Epithelial cell of prostate (primary cell): ENCODE results near the gene MYO5B.
A peak's percentile ranks its signal among the peaks of the same experiment; 100 is the strongest.

ENCODE experiments used
- DNase-seq: peaks from one replicate; pipeline ENCODE4 v3.0.0-alpha.2; 2011; ENCODE audit warnings: low read depth, low spot score
- H3K27ac ChIP-seq: fragments of 450-650 bp; 2 replicates; pipeline ENCODE4 v1.5.1; 2017; ENCODE audit warnings: mild to moderate bottlenecking

Gene MYO5B

GRCh38 chr18:50080316-50080715, 114.6 kb downstream of the MYO5B start:
- peak overlapping the region; percentile 90 for H3K27ac ChIP-seq

GRCh38 chr18:50079571-50080295, 115.2 kb downstream of the MYO5B start:
- peak overlapping the region; percentile 90 for H3K27ac ChIP-seq
- no peak for DNase-seq

More at GRCh38 chr18:50080316-50080715, 114.6 kb downstream of the MYO5B start:
- no peak for DNase-seq

- DNase-seq = no peak
- H3K27ac ChIP-seq = peak overlapping the region; percentile 11
These were observed 118.7 kb downstream of the MYO5B start for GRCh38 chr18:50076277-50076676.

GRCh38 chr18:50075772-50076171, 119.2 kb downstream of the MYO5B start:
- no peak for DNase-seq
- H3K27ac ChIP-seq = peak overlapping the region; percentile 11

GRCh38 chr18:50074404-50074803, 120.5 kb downstream of the MYO5B start:
- no peak overlapping the region for H3K27ac ChIP-seq
- DNase-seq = no peak

- no peak for DNase-seq
- H3K27ac ChIP-seq = no peak overlapping the region
These were observed 121.6 kb downstream of the MYO5B start for GRCh38 chr18:50073319-50073718.

GRCh38 chr18:50072146-50072545, 122.8 kb downstream of the MYO5B start:
- no peak for DNase-seq
- H3K27ac ChIP-seq = no peak overlapping the region

GRCh38 chr18:50071397-50071796, 123.5 kb downstream of the MYO5B start:
- no peak overlapping the region for H3K27ac ChIP-seq
- DNase-seq = no peak

- H3K27ac ChIP-seq = no peak overlapping the region
- no peak for DNase-seq
These were observed 125.5 kb downstream of the MYO5B start for GRCh38 chr18:50069422-50069821.

GRCh38 chr18:50065527-50065926, 129.4 kb downstream of the MYO5B start:
- no peak for DNase-seq

GRCh38 chr18:50065039-50065438, 129.9 kb downstream of the MYO5B start:
- H3K27ac ChIP-seq = no peak overlapping the region
- DNase-seq = no peak

More at GRCh38 chr18:50065527-50065926, 129.4 kb downstream of the MYO5B start:
- H3K27ac ChIP-seq = no peak overlapping the region

- no peak overlapping the region for H3K27ac ChIP-seq
- no peak for DNase-seq
These were observed 132.9 kb downstream of the MYO5B start for GRCh38 chr18:50061876-50062517.

GRCh38 chr18:50060822-50061221, 134.1 kb downstream of the MYO5B start:
- DNase-seq = no peak
- no peak overlapping the region for H3K27ac ChIP-seq

- no peak overlapping the region for H3K27ac ChIP-seq
- DNase-seq = no peak
These were observed 136.2 kb downstream of the MYO5B start for GRCh38 chr18:50058731-50059130.

GRCh38 chr18:50057009-50057408, 137.9 kb downstream of the MYO5B start:
- H3K27ac ChIP-seq = no peak overlapping the region
- no peak for DNase-seq

- no peak for DNase-seq
- no peak overlapping the region for H3K27ac ChIP-seq
These were observed 138.8 kb downstream of the MYO5B start for GRCh38 chr18:50056185-50056584.

- DNase-seq = no peak
- H3K27ac ChIP-seq = no peak overlapping the region
These were observed 139.5 kb downstream of the MYO5B start for GRCh38 chr18:50055488-50055887.

- DNase-seq = no peak
- no peak overlapping the region for H3K27ac ChIP-seq
These were observed 141.8 kb downstream of the MYO5B start for GRCh38 chr18:50053111-50053510.

- DNase-seq = no peak
- no peak overlapping the region for H3K27ac ChIP-seq
These were observed 143.7 kb downstream of the MYO5B start for GRCh38 chr18:50051288-50051687.

- no peak overlapping the region for H3K27ac ChIP-seq
- no peak for DNase-seq
These were observed 149.8 kb downstream of the MYO5B start for GRCh38 chr18:50045126-50045525.

- H3K27ac ChIP-seq = no peak overlapping the region
- DNase-seq = no peak
These were observed 150.5 kb downstream of the MYO5B start for GRCh38 chr18:50044402-50044801.

- no peak for DNase-seq
- no peak overlapping the region for H3K27ac ChIP-seq
These were observed 152.3 kb downstream of the MYO5B start for GRCh38 chr18:50042611-50043010.
